Neural cell (in vitro differentiated cells): ENCODE measurements around the gene VSTM2B. TPM values are rescaled to one million over a fixed set of nuclear protein-coding genes. Genes with fewer than 3 reads are reported as not detected.
"Not testable (repeated sequence)": the region's sequence is repeated elsewhere in the genome, so short reads cannot be mapped to it uniquely, and the experiment has no call there.

Source experiments
- H2AFZ ChIP-seq: fragments of 200-600, 300-800 bp; sonication (generic), shearing (Covaris generic); 2 replicates; pipeline ENCODE4 v1.6.0; 2014; ENCODE audit warnings: low read depth, mild to moderate bottlenecking, antibody characterized with exemption, low read length, moderate library complexity
- H3F3A ChIP-seq: fragments of 200-600 bp; shearing (Covaris generic); 2 replicates; pipeline ENCODE4 v1.6.1; 2016; ENCODE audit warnings: mild to moderate bottlenecking, moderate library complexity, mixed read lengths, antibody characterized with exemption, low read length; ENCODE audit not compliant: insufficient read depth, poor library complexity, severe bottlenecking
- H3K27ac ChIP-seq: fragments of 200-600, 300-800 bp; sonication (generic), shearing (Covaris generic); 2 replicates; pipeline ENCODE4 v1.5.1; 2014; ENCODE audit warnings: mild to moderate bottlenecking, low read length, moderate library complexity
- H3K27me3 ChIP-seq: fragments of 300-800, 200-600 bp; sonication (generic), shearing (Covaris generic); 2 replicates; pipeline ENCODE4 v1.6.0; 2014; ENCODE audit warnings: mild to moderate bottlenecking, low read depth, low read length, moderate library complexity; ENCODE audit not compliant: insufficient read depth
- H3K36me3 ChIP-seq: fragments of 300-800, 200-600 bp; sonication (generic), shearing (Covaris generic); 2 replicates; pipeline ENCODE4 v1.5.1; 2014; ENCODE audit warnings: mild to moderate bottlenecking, antibody characterized with exemption, low read length, moderate library complexity; ENCODE audit not compliant: insufficient read depth
- H3K4me2 ChIP-seq: fragments of 300-800, 200-600 bp; sonication (generic), shearing (Covaris generic); 2 replicates; pipeline ENCODE4 v1.6.0; 2014; ENCODE audit warnings: mild to moderate bottlenecking, low read length
- H3K4me3 ChIP-seq: fragments of 300-800, 200-600 bp; sonication (generic), shearing (Covaris generic); 2 replicates; pipeline ENCODE4 v1.5.1; 2014; ENCODE audit warnings: mild to moderate bottlenecking, low read length, moderate library complexity
- H3K79me2 ChIP-seq: fragments of 200-600 bp; shearing (Covaris generic); replicated peaks from 2 replicates; pipeline ENCODE4 v1.6.0; 2014; ENCODE audit warnings: mild to moderate bottlenecking, low read length, moderate library complexity; ENCODE audit not compliant: insufficient read depth
- H3K9ac ChIP-seq: fragments of 300-800, 200-600 bp; sonication (generic), shearing (Covaris generic); 2 replicates; pipeline ENCODE4 v1.6.1; 2016; ENCODE audit warnings: mild to moderate bottlenecking, low read length, mixed read lengths
- H3K9me2 ChIP-seq: fragments of 200-600 bp; shearing (Covaris generic); 2 replicates; pipeline ENCODE4 v1.6.1; 2016; ENCODE audit warnings: mild to moderate bottlenecking, low read length, mixed read lengths; ENCODE audit not compliant: insufficient read depth
- H3K9me3 ChIP-seq: fragments of 200-600, 300-800 bp; sonication (generic), shearing (Covaris generic); 2 replicates; pipeline ENCODE4 v1.6.1; 2016; ENCODE audit warnings: mild to moderate bottlenecking, mixed run types, low read length, moderate library complexity, mixed read lengths
- H4K20me1 ChIP-seq: fragments of 200-600 bp; shearing (Covaris generic); 2 replicates; pipeline ENCODE4 v1.6.1; 2016; ENCODE audit warnings: mild to moderate bottlenecking, mixed run types; ENCODE audit not compliant: insufficient read depth
- EP300 ChIP-seq: fragments of 450-650 bp; conservative IDR thresholded peaks from 2 replicates; pipeline ENCODE4 v1.6.1; 2014; ENCODE audit warnings: antibody characterized with exemption, mild to moderate bottlenecking, moderate library complexity; ENCODE audit not compliant: poor library complexity, severe bottlenecking
- EZH2 ChIP-seq: fragments of 200-600, 300-800 bp; shearing (Covaris generic), sonication (generic); IDR thresholded peaks from 2 replicates; pipeline ENCODE4 v1.6.1; 2014; ENCODE audit warnings: antibody characterized with exemption, low read length, borderline replicate concordance, mild to moderate bottlenecking; ENCODE audit not compliant: insufficient read depth, poor library complexity, severe bottlenecking
- MXI1 ChIP-seq: fragments of 450-650 bp; conservative IDR thresholded peaks from 2 replicates; pipeline ENCODE4 v1.6.1; 2014; ENCODE audit warnings: antibody characterized with exemption, mild to moderate bottlenecking; ENCODE audit not compliant: poor library complexity, severe bottlenecking
- POLR2AphosphoS5 ChIP-seq: IDR thresholded peaks from 2 replicates; pipeline ENCODE4 v1.6.1; 2012
- RAD21 ChIP-seq: fragments of 450-650 bp; conservative IDR thresholded peaks from 2 replicates; pipeline ENCODE4 v1.6.1; 2014; ENCODE audit warnings: antibody characterized with exemption, mild to moderate bottlenecking, moderate library complexity
- SMC3 ChIP-seq: fragments of 450-650 bp; conservative IDR thresholded peaks from 2 replicates; pipeline ENCODE4 v1.6.1; 2014; ENCODE audit warnings: antibody characterized with exemption, mild to moderate bottlenecking, moderate library complexity; ENCODE audit not compliant: poor library complexity
- TAF1 ChIP-seq: IDR thresholded peaks from 2 replicates; pipeline ENCODE4 v1.6.1; 2012; ENCODE audit warnings: low read depth
- polyA plus RNA-seq: library from polyadenylated mRNA; depleted of rRNA; stranded (reverse); fragments of >200 nt; gene quantifications from 2 replicates; pipeline ENCODE4 v1.2.3, GENCODE V29; 2014
- TF ChIP-seq, protein P1 (sequence below): IDR thresholded peaks from 2 replicates; pipeline ENCODE4 v1.6.1; 2012; ENCODE audit warnings: borderline replicate concordance
- TF ChIP-seq, protein P2 (sequence below): fragments of 450-650 bp; IDR thresholded peaks from 2 replicates; pipeline ENCODE4 v1.5.1; 2014; ENCODE audit warnings: antibody characterized with exemption, mild to moderate bottlenecking, moderate library complexity; ENCODE audit not compliant: poor library complexity, severe bottlenecking

The VSTM2B gene
- polyA plus RNA-seq, 1 donor from 2014 or later, result 24.4 TPM

DNA sequence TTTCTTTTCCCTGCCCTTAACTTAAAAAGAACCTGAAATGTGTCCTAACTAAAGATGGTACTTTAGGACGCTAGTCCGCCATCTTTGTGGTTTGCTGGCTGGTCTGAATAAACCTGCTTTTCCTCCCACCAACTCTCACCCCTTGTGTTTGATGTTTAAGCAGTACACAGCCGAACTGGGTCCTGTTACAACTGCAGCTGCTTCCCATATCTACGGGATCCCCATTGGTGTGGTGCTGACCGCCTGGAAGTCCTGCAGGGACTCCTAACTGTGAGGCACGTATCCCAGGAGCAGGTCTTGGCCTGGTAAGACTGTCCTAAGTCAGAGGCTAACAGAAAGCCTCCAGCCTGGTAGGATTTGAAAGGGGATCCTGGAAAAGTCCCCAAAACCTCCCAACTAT lies 40.9 kb upstream of the VSTM2B start:
- Histone ChIP-seq H3K9me3 (no peaks in the 10 kb centered on the region), H3K9me2 (no peaks in the 10 kb centered on the region), H2AFZ (no peak overlapping the region), H3K27ac (no peak overlapping the region), H3K27me3 (no peaks in the 10 kb centered on the region), H3K79me2 (no peaks in the 10 kb centered on the region), H4K20me1 (no peaks in the 10 kb centered on the region), H3K4me2 (no peak overlapping the region), H3K36me3 (no peaks in the 10 kb centered on the region), H3K4me3 (no peak overlapping the region), H3F3A (no peaks in the 10 kb centered on the region), H3K9ac (no peak overlapping the region)
- no peak for TF ChIP-seq MXI1
- TF ChIP-seq, protein P1, sequence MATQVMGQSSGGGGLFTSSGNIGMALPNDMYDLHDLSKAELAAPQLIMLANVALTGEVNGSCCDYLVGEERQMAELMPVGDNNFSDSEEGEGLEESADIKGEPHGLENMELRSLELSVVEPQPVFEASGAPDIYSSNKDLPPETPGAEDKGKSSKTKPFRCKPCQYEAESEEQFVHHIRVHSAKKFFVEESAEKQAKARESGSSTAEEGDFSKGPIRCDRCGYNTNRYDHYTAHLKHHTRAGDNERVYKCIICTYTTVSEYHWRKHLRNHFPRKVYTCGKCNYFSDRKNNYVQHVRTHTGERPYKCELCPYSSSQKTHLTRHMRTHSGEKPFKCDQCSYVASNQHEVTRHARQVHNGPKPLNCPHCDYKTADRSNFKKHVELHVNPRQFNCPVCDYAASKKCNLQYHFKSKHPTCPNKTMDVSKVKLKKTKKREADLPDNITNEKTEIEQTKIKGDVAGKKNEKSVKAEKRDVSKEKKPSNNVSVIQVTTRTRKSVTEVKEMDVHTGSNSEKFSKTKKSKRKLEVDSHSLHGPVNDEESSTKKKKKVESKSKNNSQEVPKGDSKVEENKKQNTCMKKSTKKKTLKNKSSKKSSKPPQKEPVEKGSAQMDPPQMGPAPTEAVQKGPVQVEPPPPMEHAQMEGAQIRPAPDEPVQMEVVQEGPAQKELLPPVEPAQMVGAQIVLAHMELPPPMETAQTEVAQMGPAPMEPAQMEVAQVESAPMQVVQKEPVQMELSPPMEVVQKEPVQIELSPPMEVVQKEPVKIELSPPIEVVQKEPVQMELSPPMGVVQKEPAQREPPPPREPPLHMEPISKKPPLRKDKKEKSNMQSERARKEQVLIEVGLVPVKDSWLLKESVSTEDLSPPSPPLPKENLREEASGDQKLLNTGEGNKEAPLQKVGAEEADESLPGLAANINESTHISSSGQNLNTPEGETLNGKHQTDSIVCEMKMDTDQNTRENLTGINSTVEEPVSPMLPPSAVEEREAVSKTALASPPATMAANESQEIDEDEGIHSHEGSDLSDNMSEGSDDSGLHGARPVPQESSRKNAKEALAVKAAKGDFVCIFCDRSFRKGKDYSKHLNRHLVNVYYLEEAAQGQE, result no peak
- TF ChIP-seq EZH2, result no peak
- TF ChIP-seq POLR2AphosphoS5, result no peak
- no peak for TF ChIP-seq TAF1
- TF ChIP-seq RAD21, result no peak
- no peak for TF ChIP-seq SMC3
- TF ChIP-seq, protein P2, sequence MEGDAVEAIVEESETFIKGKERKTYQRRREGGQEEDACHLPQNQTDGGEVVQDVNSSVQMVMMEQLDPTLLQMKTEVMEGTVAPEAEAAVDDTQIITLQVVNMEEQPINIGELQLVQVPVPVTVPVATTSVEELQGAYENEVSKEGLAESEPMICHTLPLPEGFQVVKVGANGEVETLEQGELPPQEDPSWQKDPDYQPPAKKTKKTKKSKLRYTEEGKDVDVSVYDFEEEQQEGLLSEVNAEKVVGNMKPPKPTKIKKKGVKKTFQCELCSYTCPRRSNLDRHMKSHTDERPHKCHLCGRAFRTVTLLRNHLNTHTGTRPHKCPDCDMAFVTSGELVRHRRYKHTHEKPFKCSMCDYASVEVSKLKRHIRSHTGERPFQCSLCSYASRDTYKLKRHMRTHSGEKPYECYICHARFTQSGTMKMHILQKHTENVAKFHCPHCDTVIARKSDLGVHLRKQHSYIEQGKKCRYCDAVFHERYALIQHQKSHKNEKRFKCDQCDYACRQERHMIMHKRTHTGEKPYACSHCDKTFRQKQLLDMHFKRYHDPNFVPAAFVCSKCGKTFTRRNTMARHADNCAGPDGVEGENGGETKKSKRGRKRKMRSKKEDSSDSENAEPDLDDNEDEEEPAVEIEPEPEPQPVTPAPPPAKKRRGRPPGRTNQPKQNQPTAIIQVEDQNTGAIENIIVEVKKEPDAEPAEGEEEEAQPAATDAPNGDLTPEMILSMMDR, result no peak
- TF ChIP-seq EP300, result no peak

DNA sequence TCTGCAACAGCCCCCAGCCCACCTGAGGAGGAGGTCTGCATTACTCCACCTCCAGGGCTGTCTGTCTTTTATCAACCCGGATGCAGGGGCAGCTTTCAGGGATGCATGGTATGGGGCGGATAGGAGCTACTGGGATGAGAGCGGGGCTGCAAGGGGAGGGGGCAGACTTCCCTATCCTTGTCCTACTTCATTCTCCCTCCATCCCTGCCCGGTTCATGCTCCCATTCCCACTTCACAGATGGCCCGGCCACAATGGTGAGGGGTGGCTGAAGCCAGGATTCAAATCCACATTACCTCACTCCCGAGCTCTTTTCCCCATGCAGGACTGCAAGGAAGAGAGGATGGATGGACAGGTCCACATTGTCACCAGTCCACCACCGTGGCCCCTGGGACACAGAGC lies 40.5 kb upstream of the VSTM2B start:
- Histone ChIP-seq H3F3A (no peaks in the 10 kb centered on the region), H4K20me1 (no peaks in the 10 kb centered on the region), H3K4me2 (no peak overlapping the region), H3K9me3 (no peaks in the 10 kb centered on the region), H3K27me3 (no peaks in the 10 kb centered on the region), H3K4me3 (no peak overlapping the region), H2AFZ (no peak overlapping the region), H3K36me3 (no peaks in the 10 kb centered on the region), H3K9ac (no peak overlapping the region), H3K79me2 (no peaks in the 10 kb centered on the region), H3K9me2 (no peaks in the 10 kb centered on the region), H3K27ac (no peak overlapping the region)
- TF ChIP-seq MXI1 (no peak), EZH2 (no peak), EP300 (no peak), RAD21 (no peak)
- TF ChIP-seq, protein P1, result no peak
- TF ChIP-seq, protein P2, result no peak

DNA sequence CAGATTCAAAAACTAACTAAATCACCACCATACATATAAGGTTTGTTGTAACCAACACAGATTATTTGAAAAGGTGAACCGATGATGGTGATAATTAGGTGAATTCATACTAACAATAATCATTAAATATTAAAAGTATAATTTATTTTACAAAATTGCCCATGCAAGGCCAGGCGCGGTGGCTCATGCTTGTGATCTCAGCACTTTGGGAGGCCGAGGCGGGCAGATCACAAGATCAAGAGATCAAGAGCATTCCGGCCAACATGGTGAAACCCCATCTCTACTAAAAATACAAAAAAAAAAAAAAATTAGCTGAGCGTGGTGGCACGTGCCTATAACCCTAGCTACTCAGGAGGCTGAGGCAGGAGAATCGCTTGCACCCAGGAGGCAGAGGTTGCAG lies 38.8 kb upstream of the VSTM2B start:
- H3K4me3 ChIP-seq, H3K27ac ChIP-seq, H4K20me1 ChIP-seq, H3K9me3 ChIP-seq, H3K4me2 ChIP-seq, H3K9ac ChIP-seq, H2AFZ ChIP-seq, H3K36me3 ChIP-seq, H3K9me2 ChIP-seq, H3F3A ChIP-seq, H3K27me3 ChIP-seq, H3K79me2 ChIP-seq: not testable (repeated sequence)
